Right lobe of liver (tissue), 6 donors: ENCODE measurements around the gene STK10. TPM values are rescaled to one million over a fixed set of nuclear protein-coding genes. Genes with fewer than 3 reads are reported as not detected.

Experiments used
- ATAC-seq, 4 donors: fragments of 200-7000 bp; cut with Tn5 transposase; one replicate each; pipeline ENCODE4 v1.9.1; 2020; ENCODE audit warnings: mild to moderate bottlenecking in 4 of 4, moderate library complexity in 4 of 4
- DNase-seq, 3 donors: peaks; one replicate each; pipeline ENCODE4 v3.0.0-alpha.2; 2020
- H3K27ac ChIP-seq, 3 donors: fragments of 200-600 bp; one replicate each; pipeline ENCODE4 v1.8.0; 2022
- H3K27me3 ChIP-seq, 2 donors: fragments of 200-600 bp; one replicate each; pipeline ENCODE4 v1.8.0; 2022
- H3K36me3 ChIP-seq, 4 donors: fragments of 200-600 bp; sonication (generic) in 1 of 4; one replicate each; pipeline versions ENCODE4 v1.5.1 to v1.8.0; 2017 to 2022; ENCODE audit warnings: control low read depth in 1 of 4
- H3K4me1 ChIP-seq, 4 donors: fragments of 200-600 bp; sonication (generic) in 1 of 4; one replicate each; pipeline versions ENCODE4 v1.5.1 to v1.8.0; 2017 to 2022; ENCODE audit warnings: control low read depth in 1 of 4
- H3K4me3 ChIP-seq, 3 donors: fragments of 200-600 bp; one replicate each; pipeline ENCODE4 v1.8.0; 2022
- H3K9me3 ChIP-seq, 4 donors: fragments of 200-600 bp; sonication (generic) in 1 of 4; one replicate each; pipeline versions ENCODE4 v1.5.1 to v1.8.0; 2017 to 2022; ENCODE audit warnings: control low read depth in 1 of 4
- POLR2A ChIP-seq: fragments of 450-650 bp; IDR thresholded peaks from one replicate; pipeline ENCODE4 v1.6.1; 2017; ENCODE audit warnings: antibody characterized with exemption, mild to moderate bottlenecking
- WGBS: methylation state at CpG from one replicate; pipeline ENCODE4 v1.1.6; 2018; ENCODE audit warnings: low coverage, low lambda C conversion rate; ENCODE audit not compliant: insufficient coverage; ENCODE audit errors: missing lambda C conversion rate; 5-methylcytosine and 5-hydroxymethylcytosine counted together
- intact Hi-C, 2 donors: fragments of 100-400 bp; cut with DNase I; formaldehyde crosslinking; loops; one replicate each; pipeline versions ENCODE4 v1.11.2 to v1.14.1; 2022
- total RNA-seq, 6 experiments: library from RNA; depleted of rRNA in 2 of 6; stranded (reverse); fragments of >200 nt in 2 of 6; fragmentation: NEBNext Ultra II Directional in 3 of 6; extraction: Animal tissue kit (Norgen Biotek cat#: 25700) in 3 of 6; gene quantifications; one replicate each; pipeline versions ENCODE4 v1.1.0 to v1.2.4, GENCODE V29; 2016 to 2023
- TF ChIP-seq, protein P1 (sequence below), 4 donors: fragments of 200-600 bp in 3 of 4; fragments of 450-650 bp in 1 of 4; IDR thresholded peaks; one replicate each; pipeline versions ENCODE4 v1.5.1 to v1.8.0; 2016 to 2022; ENCODE audit warnings: antibody characterized with exemption in 4 of 4, mild to moderate bottlenecking in 2 of 4
- donor health status: DM: no; HTN: yes; CAD: no.
- donor health status: DM: no; HTN: no; CAD: no.
- donor health status: DM: no; HTN: no; CAD: no.
- donor health status: DM: no; HTN: yes; CAD: no.
- donor health status: DM: no; HTN: yes; CAD: no.

STK10 gene
- total RNA-seq, 6 experiments from 2014 or later, result 6.9 to 27.4 (median 9.0) TPM

DNA sequence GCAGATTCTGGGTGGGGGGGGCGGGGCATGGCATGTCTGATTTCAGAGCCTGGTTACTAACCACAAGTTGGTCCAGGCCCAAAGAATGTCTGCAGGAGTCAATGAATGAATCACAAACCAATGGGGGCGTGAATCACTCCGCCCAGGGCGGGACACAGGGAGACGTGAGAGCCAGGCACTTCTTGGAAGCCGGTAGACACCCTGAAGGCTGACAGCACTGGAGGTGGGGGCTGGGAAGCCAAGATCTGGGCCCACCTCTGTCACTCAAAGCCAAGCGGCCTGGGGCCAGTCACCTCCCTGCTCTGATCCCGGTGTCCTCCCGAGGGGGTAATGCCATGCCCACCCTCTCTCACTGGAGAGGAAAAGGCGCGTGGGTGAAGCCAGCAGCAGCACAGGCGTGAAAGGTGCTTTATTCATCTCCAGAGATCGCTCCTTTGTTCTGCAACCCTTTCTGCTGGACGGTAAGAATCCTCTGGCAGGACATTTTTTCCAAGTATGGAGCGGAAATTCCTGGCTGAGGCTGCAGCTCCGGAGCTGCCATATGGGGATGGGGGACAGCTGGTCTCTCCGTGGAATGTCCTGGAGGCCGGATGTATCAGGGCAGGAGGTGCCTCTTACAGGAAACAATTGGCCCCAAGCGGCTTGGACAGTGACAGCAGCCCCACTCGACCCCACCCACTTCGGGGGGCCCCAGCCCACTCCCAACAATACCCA is 85.0 kb downstream of the STK10 start:
- Histone ChIP-seq H3K9me3 (no peaks in the 10 kb centered on the region), H3K4me1 (peaks cover 0 to 11% (median 0%) of the 10 kb centered on the region in 4 donors), H3K27me3 (no peaks in the 10 kb centered on the region), H3K27ac (no peak overlapping the region), H3K4me3 (no peak overlapping the region), H3K36me3 (no peaks in the 10 kb centered on the region)
- TF ChIP-seq, protein P1, sequence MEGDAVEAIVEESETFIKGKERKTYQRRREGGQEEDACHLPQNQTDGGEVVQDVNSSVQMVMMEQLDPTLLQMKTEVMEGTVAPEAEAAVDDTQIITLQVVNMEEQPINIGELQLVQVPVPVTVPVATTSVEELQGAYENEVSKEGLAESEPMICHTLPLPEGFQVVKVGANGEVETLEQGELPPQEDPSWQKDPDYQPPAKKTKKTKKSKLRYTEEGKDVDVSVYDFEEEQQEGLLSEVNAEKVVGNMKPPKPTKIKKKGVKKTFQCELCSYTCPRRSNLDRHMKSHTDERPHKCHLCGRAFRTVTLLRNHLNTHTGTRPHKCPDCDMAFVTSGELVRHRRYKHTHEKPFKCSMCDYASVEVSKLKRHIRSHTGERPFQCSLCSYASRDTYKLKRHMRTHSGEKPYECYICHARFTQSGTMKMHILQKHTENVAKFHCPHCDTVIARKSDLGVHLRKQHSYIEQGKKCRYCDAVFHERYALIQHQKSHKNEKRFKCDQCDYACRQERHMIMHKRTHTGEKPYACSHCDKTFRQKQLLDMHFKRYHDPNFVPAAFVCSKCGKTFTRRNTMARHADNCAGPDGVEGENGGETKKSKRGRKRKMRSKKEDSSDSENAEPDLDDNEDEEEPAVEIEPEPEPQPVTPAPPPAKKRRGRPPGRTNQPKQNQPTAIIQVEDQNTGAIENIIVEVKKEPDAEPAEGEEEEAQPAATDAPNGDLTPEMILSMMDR (IDR thresholded peaks at IDR 0.05), result no peak
- no peak for TF ChIP-seq POLR2A
- DNase-seq (no peak), ATAC-seq (peak; percentile 21 to 54 (median 32))
- WGBS, result 76% methylated on average over 10 of the region's 21 CpGs
- intact Hi-C loops, result loop anchor here in 1 of 2 donors (10.0 kb wide), 1 partner anchor 172 kb away; no protein-coding TSS in a partner anchor

DNA sequence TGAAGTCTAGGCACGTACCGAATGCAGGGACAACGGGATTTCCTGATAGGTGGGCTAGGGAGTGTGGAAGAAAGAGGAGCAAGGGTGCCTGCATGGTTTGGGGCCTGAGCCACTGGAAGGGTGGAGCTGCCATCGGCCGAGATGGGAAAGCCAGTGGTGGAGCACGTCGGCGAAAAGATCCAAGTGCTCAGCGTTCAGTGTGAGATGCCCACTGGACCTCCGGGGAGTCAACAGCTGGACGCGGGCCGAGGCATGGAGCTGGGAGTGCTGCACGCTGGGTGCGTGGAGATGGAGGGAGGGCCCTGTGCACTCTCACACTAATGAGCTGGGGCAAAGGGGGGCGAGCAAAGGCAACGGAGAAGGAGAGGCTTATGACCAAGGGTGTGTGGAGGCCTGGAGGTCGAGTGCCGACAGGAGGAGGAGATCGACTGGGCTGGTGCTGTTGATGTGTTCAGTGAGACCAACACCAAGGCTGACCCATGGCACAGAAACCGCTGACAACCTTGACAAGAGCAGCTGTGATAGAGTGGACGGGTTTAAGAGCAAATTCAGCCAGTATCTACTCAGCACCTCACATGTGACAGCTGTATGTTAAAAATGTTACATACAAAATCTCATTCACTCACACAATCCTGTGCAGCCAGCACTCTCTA is 85.7 kb downstream of the STK10 start:
- TF ChIP-seq, protein P1 (IDR thresholded peaks at IDR 0.05), result no peak
- TF ChIP-seq POLR2A, result no peak
- H3K27ac ChIP-seq, result no peak overlapping the region
- H3K4me1 ChIP-seq, result peaks cover 0 to 11% (median 0%) of the 10 kb centered on the region in 4 donors
- intact Hi-C loops, result loop anchor here in 1 of 2 donors (10.0 kb wide), 1 partner anchor 172 kb away; no protein-coding TSS in a partner anchor
- DNase-seq (no peak), ATAC-seq (no peak)
- H3K9me3 ChIP-seq, result no peaks in the 10 kb centered on the region
- no peak overlapping the region for H3K4me3 ChIP-seq
- H3K36me3 ChIP-seq, result no peaks in the 10 kb centered on the region
- 88% methylated on average over 7 of the region's 22 CpGs for WGBS
- no peaks in the 10 kb centered on the region for H3K27me3 ChIP-seq

DNA sequence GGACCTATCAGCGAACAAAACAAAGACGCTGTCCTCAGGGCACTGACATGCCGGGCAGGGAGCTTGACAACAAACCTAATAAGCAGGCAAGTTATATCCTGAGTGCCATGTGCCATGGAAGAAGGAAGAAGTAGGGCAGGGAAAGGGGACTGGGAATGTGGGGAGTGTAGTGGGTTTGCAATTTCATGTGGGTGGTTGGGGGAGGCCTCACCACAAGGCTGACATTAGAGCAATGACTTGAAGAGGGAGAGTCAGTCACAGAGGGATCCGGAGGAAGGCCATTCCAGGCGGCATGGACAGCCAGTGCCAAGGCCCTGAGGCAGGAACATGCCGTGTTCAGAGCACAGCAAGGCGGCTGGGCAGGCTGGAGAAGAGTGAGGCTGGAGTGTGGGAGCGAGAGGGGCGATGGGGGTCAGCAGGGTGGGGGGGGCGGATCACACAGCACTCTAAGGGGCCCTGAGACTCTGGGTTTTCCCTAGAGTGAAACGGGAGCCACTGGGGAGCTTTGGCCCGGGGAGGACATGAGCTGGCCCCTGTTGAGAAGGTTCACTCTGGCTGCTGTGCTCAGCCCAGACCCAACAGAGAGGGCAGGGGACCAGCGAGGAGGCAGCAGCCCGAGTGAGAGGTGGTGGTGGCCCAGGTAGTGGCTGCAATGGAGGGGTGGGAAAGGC is 86.3 kb downstream of the STK10 start:
- H3K36me3 ChIP-seq, result no peaks in the 10 kb centered on the region
- H3K9me3 ChIP-seq, result no peaks in the 10 kb centered on the region
- no peak for ATAC-seq
- H3K27me3 ChIP-seq, result no peaks in the 10 kb centered on the region
- WGBS, result 89% methylated on average over 8 of the region's 14 CpGs
- peaks cover 0 to 7% (median 0%) of the 10 kb centered on the region in 4 donors for H3K4me1 ChIP-seq
- H3K4me3 ChIP-seq, result no peak overlapping the region
- no peak for DNase-seq
- H3K27ac ChIP-seq, result no peak overlapping the region
- intact Hi-C loops, result loop anchor here in 1 of 2 donors (10.0 kb wide), 1 partner anchor 173 kb away; no protein-coding TSS in a partner anchor
- TF ChIP-seq POLR2A, result no peak
- TF ChIP-seq, protein P1 (IDR thresholded peaks at IDR 0.05), result no peak

- H3K4me1 ChIP-seq, result peaks cover 0 to 2% (median 0%) of the 10 kb centered on the region in 4 donors
- 79% methylated on average over 4 of the region's 4 CpGs for WGBS
- DNase-seq (no peak), ATAC-seq (no peak)
- H3K36me3 ChIP-seq, result no peaks in the 10 kb centered on the region
- no peaks in the 10 kb centered on the region for H3K27me3 ChIP-seq
- intact Hi-C loops, result no loop called here
- no peak overlapping the region for H3K4me3 ChIP-seq
- no peak overlapping the region for H3K27ac ChIP-seq
- no peaks in the 10 kb centered on the region for H3K9me3 ChIP-seq
- TF ChIP-seq, protein P1 (IDR thresholded peaks at IDR 0.05), result no peak
- TF ChIP-seq POLR2A, result no peak
Measured at GRCh38 chr5:172098883-172099282, 89.1 kb downstream of the STK10 start.
